Activated CD4-positive, alpha-beta T cell treated with anti-CD3 and anti-CD28 coated beads, Interleukin-2, amount 50 U/mL, for 24 hours (primary cell): ENCODE results near the gene AFAP1L2.
"Not testable (repeated sequence)": the region's sequence is repeated elsewhere in the genome, so short reads cannot be mapped to it uniquely, and the experiment has no call there.

Experiments used
- DNase-seq, 2 donors: peaks; one replicate each; pipeline ENCODE4 v3.0.0-alpha.2; 2020; ENCODE audit warnings: low read depth in 1 of 2, low spot score in 1 of 2

Gene AFAP1L2

GRCh38 chr10:114364726-114365125, 39.6 kb downstream of the AFAP1L2 start:
- no peak for DNase-seq

- DNase-seq, result no peak
Observed at GRCh38 chr10:114363745-114364454, 40.4 kb downstream of the AFAP1L2 start.

GRCh38 chr10:114362826-114363355, 41.4 kb downstream of the AFAP1L2 start:
- DNase-seq, result no peak

- DNase-seq, result no peak
Observed at GRCh38 chr10:114359953-114360345, 44.4 kb downstream of the AFAP1L2 start.

- DNase-seq, result no peak
Observed at GRCh38 chr10:114359041-114359952, 45.0 kb downstream of the AFAP1L2 start.

- DNase-seq, result no peak
Observed at GRCh38 chr10:114357515-114357996, 46.7 kb downstream of the AFAP1L2 start.

- no peak for DNase-seq
Observed at GRCh38 chr10:114356751-114357514, 47.4 kb downstream of the AFAP1L2 start.

GRCh38 chr10:114356126-114356525, 48.2 kb downstream of the AFAP1L2 start:
- no peak for DNase-seq

GRCh38 chr10:114353383-114353782, 50.9 kb downstream of the AFAP1L2 start:
- DNase-seq, result no peak

GRCh38 chr10:114352653-114353298, 51.5 kb downstream of the AFAP1L2 start:
- no peak for DNase-seq

- no peak for DNase-seq
Observed at GRCh38 chr10:114350751-114351150, 53.6 kb downstream of the AFAP1L2 start.

- no peak for DNase-seq
Observed at GRCh38 chr10:114349522-114350215, 54.6 kb downstream of the AFAP1L2 start.

GRCh38 chr10:114349071-114349470, 55.2 kb downstream of the AFAP1L2 start:
- not testable (repeated sequence) for DNase-seq

- DNase-seq, result no peak
Observed at GRCh38 chr10:114347791-114348190, 56.5 kb downstream of the AFAP1L2 start.

- no peak for DNase-seq
Observed at GRCh38 chr10:114347241-114347640, 57.1 kb downstream of the AFAP1L2 start.

GRCh38 chr10:114346176-114347031, 57.9 kb downstream of the AFAP1L2 start:
- DNase-seq, result no peak

- DNase-seq, result no peak
Observed at GRCh38 chr10:114345701-114346100, 58.6 kb downstream of the AFAP1L2 start.

GRCh38 chr10:114343623-114344505, 60.4 kb downstream of the AFAP1L2 start:
- no peak for DNase-seq
